Tibial artery (tissue), 4 donors: ENCODE data around the gene DOK7.

Source experiments
- DNase-seq, 2 donors: peaks; one replicate each; pipeline ENCODE4 v3.0.0-alpha.2; 2019
- H3K27ac ChIP-seq, 2 donors: fragments of 200-600 bp; sonication (generic) in 1 of 2; 1 replicate in 1 of 2; 2 replicates in 1 of 2; pipeline ENCODE4 v1.5.1; 2018 to 2019; ENCODE audit warnings: mild to moderate bottlenecking in 1 of 2
- H3K27me3 ChIP-seq, 2 donors: fragments of 200-600 bp; sonication (generic) in 1 of 2; one replicate each; pipeline versions ENCODE4 v1.5.1 to v1.6.0; 2016 to 2019
- H3K36me3 ChIP-seq, 3 donors: fragments of 200-600 bp; sonication (generic) in 2 of 3; one replicate each; pipeline ENCODE4 v1.5.1; 2016 to 2019; ENCODE audit warnings: mild to moderate bottlenecking in 2 of 3
- H3K4me1 ChIP-seq, 4 donors: fragments of 200-600 bp; sonication (generic) in 2 of 4; 1 replicate in 3 of 4; 2 replicates in 1 of 4; pipeline ENCODE4 v1.5.1; 2016 to 2019
- H3K4me3 ChIP-seq, 2 donors: fragments of 200-600 bp; sonication (generic) in 1 of 2; 1 replicate in 1 of 2; 2 replicates in 1 of 2; pipeline ENCODE4 v1.5.1; 2018 to 2019; ENCODE audit warnings: mild to moderate bottlenecking in 2 of 2
- H3K9me3 ChIP-seq, 3 donors: fragments of 200-600 bp; sonication (generic) in 1 of 3; one replicate each; pipeline ENCODE4 v1.5.1; 2016 to 2019
- CTCF ChIP-seq, 2 experiments: fragments of 200-600 bp in 1 of 2; fragments of 450-650 bp in 1 of 2; IDR thresholded peaks; one replicate each; pipeline ENCODE4 v1.5.1; 2017 to 2019; ENCODE audit warnings: antibody characterized with exemption in 2 of 2, mild to moderate bottlenecking in 1 of 2, moderate library complexity in 1 of 2
- intact Hi-C: fragments of 100-400 bp; cut with DNase I; formaldehyde crosslinking; loops from one replicate; pipeline ENCODE4 v1.15.0; 2023; ENCODE audit warnings: low total_unique reads

DOK7 gene

GRCh38 chr4:3427706-3428446 is 35.2 kb upstream of the DOK7 start:
- no peak overlapping the region for H3K27ac ChIP-seq
- H3K9me3 ChIP-seq = no peaks in the 10 kb centered on the region
- no peaks in the 10 kb centered on the region for H3K27me3 ChIP-seq
- TF ChIP-seq CTCF (IDR thresholded peaks at IDR 0.05) = no peak
- no peak for DNase-seq
- H3K4me1 ChIP-seq = no peaks in the 10 kb centered on the region
- no peak overlapping the region for H3K4me3 ChIP-seq
- intact Hi-C loops = loop anchor here (10.0 kb wide), 1 partner anchor 63 kb away; no protein-coding TSS in a partner anchor
- H3K36me3 ChIP-seq = peaks cover 7 to 89% (median 52%) of the 10 kb centered on the region in 3 donors

GRCh38 chr4:3429651-3430050 is 33.5 kb upstream of the DOK7 start:
- Histone ChIP-seq H3K4me1 (no peaks in the 10 kb centered on the region), H3K27ac (no peak overlapping the region), H3K9me3 (no peaks in the 10 kb centered on the region), H3K4me3 (no peak overlapping the region), H3K27me3 (no peaks in the 10 kb centered on the region), H3K36me3 (peaks cover 0 to 85% (median 35%) of the 10 kb centered on the region in 3 donors)
- TF ChIP-seq CTCF (IDR thresholded peaks at IDR 0.05) = no peak
- intact Hi-C loops = loop anchor here (10.0 kb wide), 1 partner anchor 65 kb away; no protein-coding TSS in a partner anchor
- DNase-seq = no peak

- intact Hi-C loops = no loop called here
- no peak overlapping the region for H3K4me3 ChIP-seq
- no peak for DNase-seq
These were observed 32.6 kb upstream of the DOK7 start for GRCh38 chr4:3430524-3430923.

GRCh38 chr4:3431446-3431993 is 31.6 kb upstream of the DOK7 start:
- Histone ChIP-seq H3K9me3 (no peaks in the 10 kb centered on the region), H3K27ac (no peak overlapping the region), H3K27me3 (no peaks in the 10 kb centered on the region), H3K4me3 (no peak overlapping the region), H3K36me3 (peaks cover 0 to 76% (median 32%) of the 10 kb centered on the region in 3 donors), H3K4me1 (peaks cover 0 to 5% (median 2%) of the 10 kb centered on the region in 4 donors)
- intact Hi-C loops = no loop called here
- no peak for TF ChIP-seq CTCF (IDR thresholded peaks at IDR 0.05)
- no peak for DNase-seq

More at GRCh38 chr4:3430524-3430923, 32.6 kb upstream of the DOK7 start:
- no peaks in the 10 kb centered on the region for H3K27me3 ChIP-seq
- no peaks in the 10 kb centered on the region for H3K4me1 ChIP-seq
- H3K36me3 ChIP-seq = peaks cover 0 to 80% (median 35%) of the 10 kb centered on the region in 3 donors
- H3K27ac ChIP-seq = no peak overlapping the region
- no peaks in the 10 kb centered on the region for H3K9me3 ChIP-seq
- TF ChIP-seq CTCF (IDR thresholded peaks at IDR 0.05) = no peak

- no peak for DNase-seq
- H3K36me3 ChIP-seq = peaks cover 0 to 67% (median 25%) of the 10 kb centered on the region in 3 donors
- H3K27ac ChIP-seq = no peak overlapping the region
- H3K4me3 ChIP-seq = no peak overlapping the region
- H3K27me3 ChIP-seq = no peaks in the 10 kb centered on the region
- intact Hi-C loops = no loop called here
- H3K4me1 ChIP-seq = peaks cover 0 to 12% (median 8%) of the 10 kb centered on the region in 4 donors
- H3K9me3 ChIP-seq = no peaks in the 10 kb centered on the region
- TF ChIP-seq CTCF (IDR thresholded peaks at IDR 0.05) = no peak
These were observed 30.7 kb upstream of the DOK7 start for GRCh38 chr4:3432381-3432790.
